ENCODE data around the gene ARHGAP4. TPM values are rescaled to one million over a fixed set of nuclear protein-coding genes. Genes with fewer than 3 reads are reported as not detected.

The ARHGAP4 gene
- total and polyA plus RNA-seq, 11 donors, result 6.8 to 55.8 (median 12.9) TPM

DNA sequence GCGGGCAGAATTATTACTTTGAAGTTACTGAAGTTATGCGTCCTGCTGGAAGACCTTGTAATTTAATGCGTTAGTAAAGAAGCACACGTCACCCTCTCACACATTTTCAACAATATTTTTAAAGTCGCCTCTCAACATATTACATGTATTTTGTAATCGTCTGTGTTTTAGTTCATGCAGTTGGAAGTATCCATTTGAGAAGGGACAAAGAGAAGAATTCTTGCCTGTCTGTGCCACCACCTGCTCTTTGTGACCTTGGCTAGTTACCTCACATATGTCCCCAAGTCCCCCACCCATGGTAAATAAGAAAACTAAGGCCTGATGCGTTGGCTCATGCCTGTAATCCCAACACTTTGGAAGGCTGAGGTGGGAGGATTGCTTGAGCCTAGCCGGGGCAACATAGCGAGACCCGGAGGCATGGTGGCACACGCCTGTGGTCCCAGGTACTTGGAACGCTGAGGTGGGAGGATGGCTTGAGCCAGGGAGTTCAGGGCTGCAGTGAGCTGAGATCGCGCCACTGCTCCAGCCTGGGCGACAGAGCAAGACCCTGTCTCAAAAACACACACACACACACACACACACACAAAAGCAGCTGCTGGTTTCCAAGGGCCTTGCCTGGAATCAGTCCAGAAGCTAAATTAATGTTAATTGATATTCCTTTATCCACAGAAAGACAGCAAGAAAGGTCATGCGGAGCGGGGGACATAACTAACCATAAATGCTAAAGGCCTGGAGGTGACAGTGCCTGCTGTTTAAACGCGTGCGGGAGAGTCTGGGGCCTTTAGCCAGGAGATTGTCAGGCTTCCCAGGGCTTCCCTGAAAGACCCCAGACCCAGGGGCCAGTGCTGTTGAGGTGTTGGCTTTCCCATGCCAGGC is 47.3 kb upstream of the ARHGAP4 start:
- intact Hi-C loops (cut with DNase I), result loop anchor here in 2 of 10 donors (5.0 kb wide), 2 partner anchors 49 to 124 kb away; partner anchors contain the start of gene MECP2 (in 1 of the 2)
- H3K4me3 ChIP-seq, result peak overlapping the region; percentile 3 to 95 (median 90)
- peaks cover 0 to 41% (median 24%) of the 10 kb centered on the region in 12 donors for H3K4me1 ChIP-seq
- H3K27ac ChIP-seq, result peak overlapping the region; percentile 94 to 100 (median 100)
- no peak for DNase-seq
- no peaks in the 10 kb centered on the region for H3K9me3 ChIP-seq
- no peak for TF ChIP-seq CTCF (IDR thresholded peaks at IDR 0.05)
- TF ChIP-seq POLR2A (IDR thresholded peaks at IDR 0.05), result no peak
- peaks cover 0 to 13% (median 0%) of the 10 kb centered on the region in 9 donors for H3K27me3 ChIP-seq
- no peaks in the 10 kb centered on the region for H3K36me3 ChIP-seq
- ATAC-seq, result no peak
- WGBS, 4 donors, result 28 to 55% (median 43%) methylated on average over 20 of the region's 20 CpGs

GRCh38 chrX:153972368-153973126 is 46.5 kb upstream of the ARHGAP4 start, which contains the start of gene TMEM187:
TMEM187 (plus strand) TSS chrX:153972754; CDS start chrX:153982063, 9,309 bp downstream.
- intact Hi-C loops (cut with DNase I), result loop anchor here in 2 of 10 donors (5.0 kb wide), 2 partner anchors 50 to 125 kb away; partner anchors contain the start of gene MECP2 (in 1 of the 2)
- Histone ChIP-seq H3K4me3 (peak within 1 kb of the TSS; percentile 43 to 95 (median 90)), H3K36me3 (no peaks in the 10 kb centered on the region), H3K4me1 (peaks cover 0 to 49% (median 31%) of the 10 kb centered on the region in 12 donors), H3K27me3 (peaks cover 0 to 10% (median 0%) of the 10 kb centered on the region in 9 donors), H3K27ac (peak within 1 kb of the TSS; percentile 94 to 100 (median 100)), H3K9me3 (no peaks in the 10 kb centered on the region)
- ATAC-seq, result peak; percentile 14 to 71 (median 48)
- TF ChIP-seq CTCF (IDR thresholded peaks at IDR 0.05), result no peak
- no peak for TF ChIP-seq POLR2A (IDR thresholded peaks at IDR 0.05)
- peak; percentile 85 to 93 (median 90) for DNase-seq
- 0 to 9% (median 1%) methylated on average over 14 to 103 of the region's 103 CpGs for WGBS, 4 donors

DNA sequence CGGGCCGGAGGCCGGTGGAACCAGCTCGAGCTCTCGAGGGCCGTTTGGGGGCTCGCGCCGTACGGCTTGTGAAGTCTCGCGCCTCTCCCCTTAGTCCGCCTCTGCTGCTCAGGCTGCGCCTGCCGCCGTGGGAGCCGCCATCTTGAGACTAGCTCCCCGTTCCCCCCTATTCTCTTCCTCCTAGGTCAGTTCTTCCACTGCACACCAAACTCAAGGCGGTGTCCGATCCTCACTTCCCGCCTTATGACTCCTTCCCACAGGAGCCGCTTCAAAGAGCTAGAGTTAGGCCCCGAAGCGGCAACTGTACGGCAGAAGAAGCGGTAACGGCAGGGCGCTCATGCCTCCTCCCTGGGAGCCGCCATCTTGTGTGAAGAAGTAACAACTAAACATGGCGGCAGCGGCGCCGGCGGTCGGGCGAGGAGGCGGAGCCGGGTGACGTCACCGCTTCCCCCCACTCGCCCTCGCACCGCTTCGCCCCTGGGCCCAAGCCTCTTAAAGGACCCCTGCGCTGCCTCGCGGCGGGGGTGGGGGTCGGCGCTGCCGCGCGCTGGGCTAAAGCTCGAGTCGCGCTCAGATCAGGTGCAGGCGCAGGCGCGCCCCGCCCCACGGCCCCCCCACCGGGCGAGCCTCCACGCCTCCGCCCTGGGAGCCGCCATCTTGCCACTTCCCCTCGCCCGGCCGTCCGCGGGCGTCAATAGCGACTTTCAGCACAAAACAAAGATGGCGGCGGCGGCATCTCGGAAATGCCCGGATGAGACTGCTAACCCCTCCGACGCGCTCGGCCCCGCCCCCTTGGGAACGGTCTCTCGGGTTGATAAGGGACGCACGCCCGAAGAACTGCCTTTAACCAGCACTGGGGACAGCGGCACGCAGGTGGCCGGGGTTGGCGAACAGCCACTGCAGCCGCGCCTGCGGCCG is 45.6 kb upstream of the ARHGAP4 start, which contains the start of gene HCFC1:
Gene HCFC1 (minus strand): TSS at position 369 of the 918 bp plus-strand sequence. CDS start 978 bp downstream, outside the sequence.
- Histone ChIP-seq H3K4me1 (peaks cover 0 to 57% (median 37%) of the 10 kb centered on the region in 12 donors), H3K9me3 (no peaks in the 10 kb centered on the region), H3K27ac (peak within 1 kb of the TSS; percentile 94 to 100 (median 100)), H3K27me3 (peaks cover 0 to 8% (median 0%) of the 10 kb centered on the region in 9 donors), H3K36me3 (no peaks in the 10 kb centered on the region), H3K4me3 (peak within 1 kb of the TSS; percentile 43 to 95 (median 90))
- intact Hi-C loops (cut with DNase I), result loop anchor here in 2 of 10 donors (1.0 to 5.0 kb wide), 3 partner anchors 43 to 126 kb away; partner anchors contain the start of gene MECP2 (in 1 of the 2)
- DNase-seq (peak; percentile 91 to 97 (median 93)), ATAC-seq (peak; percentile 56 to 76 (median 72))
- TF ChIP-seq CTCF (IDR thresholded peaks at IDR 0.05), result no peak
- peak; percentile 3 to 38 for TF ChIP-seq POLR2A (IDR thresholded peaks at IDR 0.05)
- WGBS, 4 donors, result 0 to 9% (median 4%) methylated on average over 21 to 96 of the region's 96 CpGs

Measured in heart left ventricle (tissue), 16 donors.